HG02870 (cell line): ENCODE results near the gene BTBD2.

Source experiments
- ATAC-seq: cut with Tn5 transposase; IDR thresholded peaks from one replicate; pipeline ENCODE4 v1.9.1; 2021; ENCODE audit warnings: mild to moderate bottlenecking, moderate library complexity; ENCODE audit not compliant: unreplicated experiment

The BTBD2 gene

GRCh38 chr19:1968279-1969175, 47.0 kb downstream of the BTBD2 start:
- no peak for ATAC-seq

- no peak for ATAC-seq
These were observed 48.4 kb downstream of the BTBD2 start for GRCh38 chr19:1967087-1967608.

- no peak for ATAC-seq
These were observed 52.8 kb downstream of the BTBD2 start for GRCh38 chr19:1962674-1963073.

- ATAC-seq = no peak
These were observed 54.3 kb downstream of the BTBD2 start for GRCh38 chr19:1961000-1961883.

GRCh38 chr19:1959928-1960589, 55.5 kb downstream of the BTBD2 start:
- ATAC-seq = no peak

GRCh38 chr19:1957562-1958248, 57.8 kb downstream of the BTBD2 start:
- ATAC-seq = no peak

- no peak for ATAC-seq
These were observed 58.5 kb downstream of the BTBD2 start for GRCh38 chr19:1956868-1957492.

GRCh38 chr19:1956122-1956494, 59.4 kb downstream of the BTBD2 start:
- ATAC-seq = no peak

- ATAC-seq = no peak
These were observed 60.1 kb downstream of the BTBD2 start for GRCh38 chr19:1955171-1956121.

- no peak for ATAC-seq
These were observed 61.0 kb downstream of the BTBD2 start for GRCh38 chr19:1954532-1954933.

- no peak for ATAC-seq
These were observed 61.9 kb downstream of the BTBD2 start for GRCh38 chr19:1953441-1954094.

- no peak for ATAC-seq
These were observed 62.5 kb downstream of the BTBD2 start for GRCh38 chr19:1953037-1953436.

GRCh38 chr19:1952635-1953034, 62.9 kb downstream of the BTBD2 start:
- ATAC-seq = no peak

GRCh38 chr19:1950640-1951039, 64.9 kb downstream of the BTBD2 start:
- no peak for ATAC-seq

GRCh38 chr19:1949304-1950101, 66.0 kb downstream of the BTBD2 start:
- ATAC-seq = no peak

- no peak for ATAC-seq
These were observed 67.8 kb downstream of the BTBD2 start for GRCh38 chr19:1947651-1948209.

GRCh38 chr19:1945899-1946298, 69.6 kb downstream of the BTBD2 start:
- no peak for ATAC-seq
